Transverse colon (tissue), 4 donors: ENCODE data around the gene LTBP4. TPM values are rescaled to one million over a fixed set of nuclear protein-coding genes. Genes with fewer than 3 reads are reported as not detected.
A peak's percentile ranks its signal among the peaks of the same experiment; 100 is the strongest.
"Not testable (repeated sequence)": the region's sequence is repeated elsewhere in the genome, so short reads cannot be mapped to it uniquely, and the experiment has no call there.

Experiments
- DNase-seq: peaks from one replicate; pipeline ENCODE4 v3.0.0-alpha.2; 2019
- H3K27ac ChIP-seq, 4 donors: fragments of 200-600 bp; sonication (generic); 2 replicates each; pipeline ENCODE4 v1.5.1; 2016 to 2018; ENCODE audit warnings: inconsistent platforms in 4 of 4
- H3K27me3 ChIP-seq: fragments of 200-600 bp; sonication (generic); 2 replicates; pipeline ENCODE4 v1.5.1; 2017; ENCODE audit warnings: inconsistent platforms
- H3K36me3 ChIP-seq, 4 donors: fragments of 200-600 bp; sonication (generic); 2 replicates each; pipeline ENCODE4 v1.5.1; 2017 to 2019; ENCODE audit warnings: inconsistent platforms in 4 of 4
- H3K4me1 ChIP-seq, 4 donors: fragments of 200-600 bp; sonication (generic); 2 replicates each; pipeline ENCODE4 v1.5.1; 2017 to 2020; ENCODE audit warnings: inconsistent platforms in 4 of 4
- H3K4me3 ChIP-seq, 4 donors: fragments of 200-600 bp; sonication (generic); 1 replicate in 1 of 4; 2 replicates in 3 of 4; pipeline versions ENCODE4 v1.5.1 to v1.6.1; 2017 to 2019; ENCODE audit warnings: inconsistent platforms in 4 of 4
- H3K9me3 ChIP-seq, 2 donors: fragments of 200-600 bp; sonication (generic); 2 replicates each; pipeline ENCODE4 v1.5.1; 2017 to 2019; ENCODE audit warnings: inconsistent platforms in 2 of 2
- CTCF ChIP-seq, 5 experiments: fragments of 200-600 bp in 3 of 5; fragments of 450-650 bp in 2 of 5; sonication (generic) in 3 of 5; IDR thresholded peaks; 1 replicate in 2 of 5; 2 replicates in 3 of 5; pipeline ENCODE4 v1.5.1; 2016 to 2017; ENCODE audit warnings: antibody characterized with exemption in 5 of 5, inconsistent platforms in 3 of 5, mild to moderate bottlenecking in 2 of 5, moderate library complexity in 1 of 5
- EP300 ChIP-seq: sonication (generic); formaldehyde crosslinking; IDR thresholded peaks from one replicate; pipeline ENCODE4 v1.6.1; 2017; ENCODE audit warnings: antibody characterized with exemption, low read depth
- POLR2A ChIP-seq: fragments of 450-650 bp; IDR thresholded peaks from one replicate; pipeline ENCODE4 v1.6.1; 2016; ENCODE audit warnings: antibody characterized with exemption, mild to moderate bottlenecking, moderate library complexity
- POLR2AphosphoS5 ChIP-seq, 3 donors: sonication (generic); formaldehyde crosslinking; IDR thresholded peaks; one replicate each; pipeline ENCODE4 v1.6.1; 2016; ENCODE audit warnings: antibody characterized with exemption in 3 of 3
- WGBS, 2 donors: methylation state at CpG; one replicate each; pipeline ENCODE4 v1.1.5; 2018; ENCODE audit warnings: low coverage in 1 of 2; 5-methylcytosine and 5-hydroxymethylcytosine counted together
- in situ Hi-C, 4 donors: fragments of 200-750 bp; cut with MboI; loops; one replicate each; pipeline versions ENCODE4 v1.15.0 to v1.15.1; 2017; ENCODE audit warnings: low sequenced_read_pairs in 3 of 4, low pct_ligation_motif_present in 1 of 4, low pct_unique_long_range_greater_than_20kb in 1 of 4
- intact Hi-C: fragments of 100-400 bp; cut with DNase I; formaldehyde crosslinking; loops from one replicate; pipeline ENCODE4 v1.15.1; 2023; ENCODE audit warnings: low total_unique reads
- total RNA-seq, 4 donors: library from RNA; depleted of rRNA; stranded (reverse); fragments of >200 nt; gene quantifications; one replicate each; pipeline ENCODE4 v1.1.0, GENCODE V29; 2016

Gene LTBP4
- total RNA-seq, 4 donors from 2014 or later, result 122 to 477 (median 253) TPM

- peaks cover 0 to 1% (median 0%) of the 10 kb centered on the region in 4 donors for H3K4me1 ChIP-seq
- no peak for TF ChIP-seq POLR2A
- no peak for TF ChIP-seq POLR2AphosphoS5 (IDR thresholded peaks at IDR 0.05)
- no peak for TF ChIP-seq CTCF (IDR thresholded peaks at IDR 0.05)
- no peak for TF ChIP-seq EP300
- no peak for DNase-seq
- WGBS, 2 donors, result 20 to 65% methylated on average over 2 to 4 of the region's 4 CpGs
- no peak overlapping the region for H3K4me3 ChIP-seq
- H3K27ac ChIP-seq, result no peak overlapping the region
- in situ Hi-C loops, result no loop called here
- intact Hi-C loops, result no loop called here
- no peaks in the 10 kb centered on the region for H3K36me3 ChIP-seq
- H3K27me3 ChIP-seq, result peaks cover 32% of the 10 kb centered on the region
- no peaks in the 10 kb centered on the region for H3K9me3 ChIP-seq
Observed at GRCh38 chr19:40561947-40562346, 39.2 kb upstream of the LTBP4 start.

GRCh38 chr19:40564535-40564934, 36.6 kb upstream of the LTBP4 start:
- intact Hi-C loops, H3K4me3 ChIP-seq, in situ Hi-C loops, H3K27ac ChIP-seq, DNase-seq, H3K36me3 ChIP-seq, H3K9me3 ChIP-seq: not testable (repeated sequence)
- WGBS, 2 donors, result 94% methylated on average over 1 of the region's 1 CpG; no CpG with 5 or more reads in 1 of the 2 donors
- Histone ChIP-seq H3K4me1 (peaks cover 3 to 14% (median 7%) of the 10 kb centered on the region in 4 donors), H3K27me3 (peaks cover 54% of the 10 kb centered on the region)

- H3K4me3 ChIP-seq, result no peak overlapping the region
- intact Hi-C loops, result no loop called here
- WGBS, 2 donors, result 65% methylated on average over 7 of the region's 7 CpGs; no CpG with 5 or more reads in 1 of the 2 donors
- TF ChIP-seq POLR2AphosphoS5 (IDR thresholded peaks at IDR 0.05) (no peak), EP300 (no peak), POLR2A (no peak), CTCF (IDR thresholded peaks at IDR 0.05) (no peak)
- in situ Hi-C loops, result no loop called here
- no peaks in the 10 kb centered on the region for H3K9me3 ChIP-seq
- no peak for DNase-seq
- H3K4me1 ChIP-seq, result peaks cover 7 to 18% (median 12%) of the 10 kb centered on the region in 4 donors
- no peak overlapping the region for H3K27ac ChIP-seq
- peaks cover 54% of the 10 kb centered on the region for H3K27me3 ChIP-seq
- no peaks in the 10 kb centered on the region for H3K36me3 ChIP-seq
Observed at GRCh38 chr19:40565355-40565754, 35.8 kb upstream of the LTBP4 start.

GRCh38 chr19:40565910-40566495, 35.2 kb upstream of the LTBP4 start:
- in situ Hi-C loops, result no loop called here
- 70 to 75% methylated on average over 2 to 3 of the region's 14 CpGs for WGBS, 2 donors
- no peak for DNase-seq
- intact Hi-C loops, result no loop called here
- no peaks in the 10 kb centered on the region for H3K9me3 ChIP-seq
- H3K27me3 ChIP-seq, result peaks cover 54% of the 10 kb centered on the region
- H3K4me3 ChIP-seq, result no peak overlapping the region
- H3K27ac ChIP-seq, result no peak overlapping the region
- no peak for TF ChIP-seq POLR2A
- TF ChIP-seq POLR2AphosphoS5 (IDR thresholded peaks at IDR 0.05), result no peak
- H3K36me3 ChIP-seq, result no peaks in the 10 kb centered on the region
- peaks cover 7 to 18% (median 12%) of the 10 kb centered on the region in 4 donors for H3K4me1 ChIP-seq

- Histone ChIP-seq H3K27ac (no peak overlapping the region), H3K27me3 (peaks cover 54% of the 10 kb centered on the region), H3K4me1 (peaks cover 7 to 18% (median 12%) of the 10 kb centered on the region in 4 donors), H3K4me3 (peak overlapping the region in 2 of 4 donors; percentile 12 to 30), H3K9me3 (no peaks in the 10 kb centered on the region), H3K36me3 (no peaks in the 10 kb centered on the region)
- intact Hi-C loops, result no loop called here
- WGBS, 2 donors, result 24 to 40% methylated on average over 6 to 18 of the region's 20 CpGs
- DNase-seq, result no peak
- in situ Hi-C loops, result no loop called here
- TF ChIP-seq EP300 (no peak), POLR2AphosphoS5 (IDR thresholded peaks at IDR 0.05) (no peak), CTCF (IDR thresholded peaks at IDR 0.05) (no peak), POLR2A (no peak)
Observed at GRCh38 chr19:40567040-40567749, 34.0 kb upstream of the LTBP4 start.
